ENCODE measurements around the gene DYNC2H1.

DNA sequence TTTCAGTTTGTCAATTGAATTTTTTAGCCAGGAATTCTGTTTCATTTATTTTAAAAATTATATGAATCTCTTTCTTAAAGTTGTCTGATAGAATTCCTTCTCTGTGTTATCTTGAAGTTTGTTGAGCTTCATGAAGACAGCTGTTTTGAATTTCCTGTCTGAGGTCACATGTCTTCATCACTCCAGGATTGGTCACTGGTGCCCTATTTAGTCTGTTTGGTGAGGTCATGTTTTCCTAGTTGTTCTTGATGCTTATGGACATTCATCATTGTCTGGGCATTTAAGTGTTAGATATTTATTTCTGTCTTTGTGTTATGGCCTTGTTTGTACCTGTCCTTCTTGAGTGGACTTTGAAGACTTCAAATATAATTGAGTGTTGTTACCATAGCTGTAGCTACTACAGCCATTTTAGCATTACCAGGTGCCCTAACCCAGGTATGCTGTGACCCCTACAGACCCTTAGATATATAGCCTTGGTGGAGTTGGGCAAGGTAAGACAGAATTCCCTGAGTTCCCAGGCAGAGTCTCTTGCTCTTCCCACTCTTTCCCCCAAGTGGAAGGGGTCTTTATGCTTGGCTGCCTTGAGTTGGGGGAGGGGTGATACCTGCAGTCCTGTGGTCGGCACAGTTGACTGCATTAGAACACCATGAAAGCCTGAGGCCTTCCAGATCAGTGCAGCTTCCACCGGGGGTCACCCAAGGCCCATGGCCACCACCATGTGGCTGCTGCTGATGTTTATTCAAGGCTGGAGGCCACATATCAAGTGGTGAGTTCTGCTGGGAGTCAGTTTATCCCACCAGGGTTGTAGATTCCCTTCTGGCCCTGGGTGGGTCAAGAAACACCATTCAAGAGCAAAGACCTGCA, 229.6 kb downstream of the DYNC2H1 start:
- TF ChIP-seq, protein P1, sequence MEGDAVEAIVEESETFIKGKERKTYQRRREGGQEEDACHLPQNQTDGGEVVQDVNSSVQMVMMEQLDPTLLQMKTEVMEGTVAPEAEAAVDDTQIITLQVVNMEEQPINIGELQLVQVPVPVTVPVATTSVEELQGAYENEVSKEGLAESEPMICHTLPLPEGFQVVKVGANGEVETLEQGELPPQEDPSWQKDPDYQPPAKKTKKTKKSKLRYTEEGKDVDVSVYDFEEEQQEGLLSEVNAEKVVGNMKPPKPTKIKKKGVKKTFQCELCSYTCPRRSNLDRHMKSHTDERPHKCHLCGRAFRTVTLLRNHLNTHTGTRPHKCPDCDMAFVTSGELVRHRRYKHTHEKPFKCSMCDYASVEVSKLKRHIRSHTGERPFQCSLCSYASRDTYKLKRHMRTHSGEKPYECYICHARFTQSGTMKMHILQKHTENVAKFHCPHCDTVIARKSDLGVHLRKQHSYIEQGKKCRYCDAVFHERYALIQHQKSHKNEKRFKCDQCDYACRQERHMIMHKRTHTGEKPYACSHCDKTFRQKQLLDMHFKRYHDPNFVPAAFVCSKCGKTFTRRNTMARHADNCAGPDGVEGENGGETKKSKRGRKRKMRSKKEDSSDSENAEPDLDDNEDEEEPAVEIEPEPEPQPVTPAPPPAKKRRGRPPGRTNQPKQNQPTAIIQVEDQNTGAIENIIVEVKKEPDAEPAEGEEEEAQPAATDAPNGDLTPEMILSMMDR (IDR thresholded peaks at IDR 0.05 in 8 of 11, conservative IDR thresholded peaks at IDR 0.05 in 3 of 11) = no peak
- no peak for TF ChIP-seq POLR2A (IDR thresholded peaks at IDR 0.05)

All from spleen (tissue), 7 donors.